ENCODE results near the gene IGSF3. TPM values are rescaled to one million over a fixed set of nuclear protein-coding genes. Genes with fewer than 3 reads are reported as not detected.

Gene IGSF3
- total and polyA plus RNA-seq, 10 of the 15 experiments (the other 5 are each of a cell fraction or from before 2014, with no cell fraction given) = 1.4 to 18.0 (median 9.6) TPM

GRCh38 chr1:116686723-116687352 is 19.3 kb upstream of the IGSF3 start:
- H3K79me2 ChIP-seq (ENCODE audit: control insufficient read depth, insufficient read depth, low read length) = no peaks in the 10 kb centered on the region
- H3K4me1 ChIP-seq (ENCODE audit: control insufficient read depth, insufficient read depth, low read length) = no peaks in the 10 kb centered on the region
- H2AFZ ChIP-seq (ENCODE audit: control insufficient read depth, low read depth, low read length) = no peak overlapping the region
- H4K20me1 ChIP-seq (ENCODE audit: control insufficient read depth, insufficient read depth) = no peaks in the 10 kb centered on the region
- 23% methylated on average over 4 of the region's 4 CpGs for WGBS (ENCODE audit: insufficient coverage, insufficient replicate concordance, low lambda C conversion rate, missing lambda C conversion rate)
- H3K27ac ChIP-seq (ENCODE audit: control insufficient read depth, insufficient read depth) = no peak overlapping the region
- POLR2A ChIA-PET = no interaction called here
- H3K9me3 ChIP-seq (replicated peaks; ENCODE audit: control insufficient read depth, insufficient read depth, low read length) = no peaks in the 10 kb centered on the region
- DNase-seq (ENCODE audit: low read depth, low spot score) = no peak
- RAD21 ChIA-PET (ENCODE audit: unreplicated experiment) = no interaction called here
- no peak for FAIRE-seq
- intact Hi-C loops (cut with micrococcal nuclease; ENCODE audit: unreplicated experiment) (no loop called here), in situ Hi-C loops (cut with MboI) (no loop called here)
- SMC1A ChIA-PET (ENCODE audit: uncharacterized antibody, unreplicated experiment) = no interaction called here
- BruUV-seq (replicated peaks) = no TSS peak
- TF ChIP-seq, protein P1, sequence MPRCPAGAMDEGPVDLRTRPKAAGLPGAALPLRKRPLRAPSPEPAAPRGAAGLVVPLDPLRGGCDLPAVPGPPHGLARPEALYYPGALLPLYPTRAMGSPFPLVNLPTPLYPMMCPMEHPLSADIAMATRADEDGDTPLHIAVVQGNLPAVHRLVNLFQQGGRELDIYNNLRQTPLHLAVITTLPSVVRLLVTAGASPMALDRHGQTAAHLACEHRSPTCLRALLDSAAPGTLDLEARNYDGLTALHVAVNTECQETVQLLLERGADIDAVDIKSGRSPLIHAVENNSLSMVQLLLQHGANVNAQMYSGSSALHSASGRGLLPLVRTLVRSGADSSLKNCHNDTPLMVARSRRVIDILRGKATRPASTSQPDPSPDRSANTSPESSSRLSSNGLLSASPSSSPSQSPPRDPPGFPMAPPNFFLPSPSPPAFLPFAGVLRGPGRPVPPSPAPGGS (IDR thresholded peaks at IDR 0.05; ENCODE audit: borderline replicate concordance, insufficient read depth, low read depth, low read length, poor library complexity, severe bottlenecking) = no peak
- TF ChIP-seq CREM (IDR thresholded peaks at IDR 0.05; ENCODE audit: low read depth) (no peak), TAF1 (IDR thresholded peaks at IDR 0.05; ENCODE audit: borderline replicate concordance, low read depth, low read length) (no peak), CHD1 (IDR thresholded peaks at IDR 0.05; ENCODE audit: low read depth, low read length) (no peak), BCLAF1 (IDR thresholded peaks at IDR 0.05) (no peak), SRF (IDR thresholded peaks at IDR 0.05; ENCODE audit: low read depth in 2 of 2, low read length in 2 of 2) (no peak)
- TF ChIP-seq, protein P2, sequence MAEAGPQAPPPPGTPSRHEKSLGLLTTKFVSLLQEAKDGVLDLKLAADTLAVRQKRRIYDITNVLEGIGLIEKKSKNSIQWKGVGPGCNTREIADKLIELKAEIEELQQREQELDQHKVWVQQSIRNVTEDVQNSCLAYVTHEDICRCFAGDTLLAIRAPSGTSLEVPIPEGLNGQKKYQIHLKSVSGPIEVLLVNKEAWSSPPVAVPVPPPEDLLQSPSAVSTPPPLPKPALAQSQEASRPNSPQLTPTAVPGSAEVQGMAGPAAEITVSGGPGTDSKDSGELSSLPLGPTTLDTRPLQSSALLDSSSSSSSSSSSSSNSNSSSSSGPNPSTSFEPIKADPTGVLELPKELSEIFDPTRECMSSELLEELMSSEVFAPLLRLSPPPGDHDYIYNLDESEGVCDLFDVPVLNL (IDR thresholded peaks at IDR 0.05; ENCODE audit: low read depth, low read length) = no peak
- H3K4me2 ChIP-seq (ENCODE audit: control insufficient read depth, insufficient read depth) = no peak overlapping the region
- no peak for ATAC-seq
- CTCF ChIA-PET = interaction anchor here (1.0 to 1.5 kb wide), 2 partner anchors 14 to 18 kb away, joined by 3 to 6 read pairs; no protein-coding TSS in a partner anchor
- H3K36me3 ChIP-seq (ENCODE audit: control insufficient read depth in 2 of 2, insufficient read depth in 2 of 2, low read length in 1 of 2) = no peaks in the 10 kb centered on the region
- H3K9ac ChIP-seq (ENCODE audit: control insufficient read depth, insufficient read depth, low read length) = no peak overlapping the region
- H3K4me3 ChIP-seq = no peak overlapping the region
- no peaks in the 10 kb centered on the region; a peak in 1 of 4 replicates for H3K27me3 ChIP-seq (replicated peaks in 1 of 2; ENCODE audit: control insufficient read depth in 2 of 2, insufficient read depth in 2 of 2, low read length in 1 of 2)
